Stimulated activated CD4-positive, alpha-beta T cell treated with anti-CD3 and anti-CD28 coated beads, Interleukin-15, amount 100 ng/mL, for 48 hours (primary cell): Measurements from ENCODE around the gene TMEM50B.
"Not testable (repeated sequence)": the region's sequence is repeated elsewhere in the genome, so short reads cannot be mapped to it uniquely, and the experiment has no call there.

ENCODE experiments used
- DNase-seq, 2 donors: peaks; one replicate each; pipeline ENCODE4 v3.0.0-alpha.2; 2020; ENCODE audit warnings: low read depth in 2 of 2

The TMEM50B gene

GRCh38 chr21:33428669-33429068 is 51.1 kb downstream of the TMEM50B start:
- no peak for DNase-seq

- DNase-seq, result no peak
Measured at GRCh38 chr21:33427051-33427450, 52.7 kb downstream of the TMEM50B start.

- DNase-seq, result no peak
Measured at GRCh38 chr21:33425825-33426224, 53.9 kb downstream of the TMEM50B start.

GRCh38 chr21:33424214-33424613 is 55.6 kb downstream of the TMEM50B start:
- DNase-seq, result no peak

- no peak for DNase-seq
Measured at GRCh38 chr21:33421713-33422393, 57.9 kb downstream of the TMEM50B start.

- no peak for DNase-seq
Measured at GRCh38 chr21:33419538-33420123, 60.1 kb downstream of the TMEM50B start.

- DNase-seq, result no peak
Measured at GRCh38 chr21:33418691-33419090, 61.1 kb downstream of the TMEM50B start.

- no peak for DNase-seq
Measured at GRCh38 chr21:33414926-33415325, 64.8 kb downstream of the TMEM50B start.

- no peak for DNase-seq
Measured at GRCh38 chr21:33414068-33414467, 65.7 kb downstream of the TMEM50B start.

GRCh38 chr21:33412832-33413519 is 66.8 kb downstream of the TMEM50B start:
- no peak for DNase-seq

- DNase-seq, result not testable (repeated sequence)
Measured at GRCh38 chr21:33412439-33412831, 67.3 kb downstream of the TMEM50B start.

- DNase-seq, result no peak
Measured at GRCh38 chr21:33411949-33412430, 67.8 kb downstream of the TMEM50B start.

- no peak for DNase-seq
Measured at GRCh38 chr21:33406493-33406892, 73.3 kb downstream of the TMEM50B start.

- DNase-seq, result no peak
Measured at GRCh38 chr21:33403786-33404585, 75.8 kb downstream of the TMEM50B start.

- no peak for DNase-seq
Measured at GRCh38 chr21:33403128-33403785, 76.5 kb downstream of the TMEM50B start, which contains the start of gene IFNGR2. Gene IFNGR2 (plus strand): TSS chr21:33403413. CDS start chr21:33403544, 131 bp downstream.

- DNase-seq, result no peak
Measured at GRCh38 chr21:33402001-33402979, 77.5 kb downstream of the TMEM50B start.

GRCh38 chr21:33401630-33401992 is 78.2 kb downstream of the TMEM50B start:
- DNase-seq, result no peak
